Left renal cortex interstitium (tissue), 4 donors: Measurements from ENCODE around the gene FAM237B. TPM values are rescaled to one million over a fixed set of nuclear protein-coding genes. Genes with fewer than 3 reads are reported as not detected.
"Not testable (repeated sequence)": the region's sequence is repeated elsewhere in the genome, so short reads cannot be mapped to it uniquely, and the experiment has no call there.

Experiments used
- DNase-seq, 4 donors: peaks; one replicate each; pipeline ENCODE4 v3.0.0-alpha.2; 2013; ENCODE audit warnings: low read depth in 4 of 4, low spot score in 2 of 4, missing footprints in 1 of 4
- polyA plus RNA-seq, 4 donors: library from polyadenylated mRNA; unstranded; fragments of 120-200 nt; gene quantifications; one replicate each; pipeline ENCODE4 v1.2.1, GENCODE V29; 2013; ENCODE audit not compliant: insufficient read length in 4 of 4

Gene FAM237B
- polyA plus RNA-seq = under 1 TPM; 0.23 to 0.88 (median 0.45) TPM

- DNase-seq = no peak
Observed at GRCh38 chr7:90320801-90321494, at the start of gene FAM237B. Gene FAM237B (minus strand): TSS chr7:90321304. CDS start chr7:90319748, 1,556 bp downstream.

GRCh38 chr7:90351987-90352386 is 30.9 kb upstream of the FAM237B start:
- no peak for DNase-seq

GRCh38 chr7:90350032-90350431 is 28.9 kb upstream of the FAM237B start:
- DNase-seq = not testable (repeated sequence)

- DNase-seq = no peak
Observed at GRCh38 chr7:90349305-90349704, 28.2 kb upstream of the FAM237B start.

- no peak for DNase-seq
Observed at GRCh38 chr7:90347759-90348158, 26.7 kb upstream of the FAM237B start.

- DNase-seq = peak; percentile 88 to 92 (median 92)
Observed at GRCh38 chr7:90346336-90347125, 25.4 kb upstream of the FAM237B start, which contains the start of gene GTPBP10. Gene GTPBP10 (plus strand): TSS chr7:90346716. CDS start chr7:90346742, 26 bp downstream.

- DNase-seq = peak in 3 of 4 donors; percentile 21 to 87 (median 52)
Observed at GRCh38 chr7:90345595-90346335, 24.7 kb upstream of the FAM237B start.

- no peak for DNase-seq
Observed at GRCh38 chr7:90345016-90345415, 23.9 kb upstream of the FAM237B start.

- no peak for DNase-seq
Observed at GRCh38 chr7:90337106-90337505, 16.0 kb upstream of the FAM237B start.

GRCh38 chr7:90334926-90335325 is 13.8 kb upstream of the FAM237B start:
- not testable (repeated sequence) for DNase-seq

- no peak for DNase-seq
Observed at GRCh38 chr7:90334193-90334843, 13.2 kb upstream of the FAM237B start.

GRCh38 chr7:90326500-90326899 is 5.4 kb upstream of the FAM237B start:
- DNase-seq = no peak

GRCh38 chr7:90322837-90323236 is 1.7 kb upstream of the FAM237B start:
- no peak for DNase-seq

- no peak for DNase-seq
Observed at GRCh38 chr7:90320418-90320800, 695 bp downstream of the FAM237B start.

GRCh38 chr7:90320014-90320413 is 1.1 kb downstream of the FAM237B start:
- DNase-seq = no peak

GRCh38 chr7:90313907-90314306 is 7.2 kb downstream of the FAM237B start:
- no peak for DNase-seq

GRCh38 chr7:90312745-90313144 is 8.4 kb downstream of the FAM237B start:
- DNase-seq = no peak

- DNase-seq = no peak
Observed at GRCh38 chr7:90311175-90311574, 9.9 kb downstream of the FAM237B start.

GRCh38 chr7:90309872-90310271 is 11.2 kb downstream of the FAM237B start:
- no peak for DNase-seq

GRCh38 chr7:90303241-90303640 is 17.9 kb downstream of the FAM237B start:
- no peak for DNase-seq
